AG10803 (cell line): ENCODE measurements around the gene FHDC1.

Source experiments
- DNase-seq: peaks from one replicate; pipeline ENCODE4 v3.0.0; 2010; ENCODE audit warnings: low read depth
- H3K4me3 ChIP-seq: 2 replicates; pipeline ENCODE4 v1.5.1; 2011; ENCODE audit warnings: mild to moderate bottlenecking, low read length, control low read depth
- CTCF ChIP-seq: conservative IDR thresholded peaks from 2 replicates; pipeline ENCODE4 v1.5.1; 2011; ENCODE audit warnings: mild to moderate bottlenecking, low read length, control low read depth, inconsistent platforms

Gene FHDC1

GRCh38 chr4:152919826-152920225 is 16.3 kb upstream of the FHDC1 start:
- no peak for TF ChIP-seq CTCF
- no peak for DNase-seq
- no peak overlapping the region for H3K4me3 ChIP-seq

GRCh38 chr4:152920768-152921167 is 15.4 kb upstream of the FHDC1 start:
- no peak overlapping the region for H3K4me3 ChIP-seq
- no peak for DNase-seq
- no peak for TF ChIP-seq CTCF

- DNase-seq, result no peak
- no peak overlapping the region for H3K4me3 ChIP-seq
- no peak for TF ChIP-seq CTCF
These were observed 14.8 kb upstream of the FHDC1 start for GRCh38 chr4:152921284-152921683.

- TF ChIP-seq CTCF, result no peak
- no peak overlapping the region for H3K4me3 ChIP-seq
- no peak for DNase-seq
These were observed 10.3 kb upstream of the FHDC1 start for GRCh38 chr4:152925851-152926250.

GRCh38 chr4:152926959-152927358 is 9.2 kb upstream of the FHDC1 start:
- no peak for DNase-seq
- no peak for TF ChIP-seq CTCF
- H3K4me3 ChIP-seq, result no peak overlapping the region

GRCh38 chr4:152927737-152928136 is 8.4 kb upstream of the FHDC1 start:
- no peak overlapping the region for H3K4me3 ChIP-seq
- no peak for TF ChIP-seq CTCF
- no peak for DNase-seq

GRCh38 chr4:152928286-152928685 is 7.8 kb upstream of the FHDC1 start:
- no peak for DNase-seq
- TF ChIP-seq CTCF, result no peak
- no peak overlapping the region for H3K4me3 ChIP-seq
